GM21367 (cell line): ENCODE results near the gene UNC13D.
A peak's percentile ranks its signal among the peaks of the same experiment; 100 is the strongest.
"Not testable (repeated sequence)": the region's sequence is repeated elsewhere in the genome, so short reads cannot be mapped to it uniquely, and the experiment has no call there.

Experiments
- ATAC-seq: cut with Tn5 transposase; IDR thresholded peaks from one replicate; pipeline ENCODE4 v1.9.1; 2021; ENCODE audit not compliant: unreplicated experiment

Gene UNC13D

DNA sequence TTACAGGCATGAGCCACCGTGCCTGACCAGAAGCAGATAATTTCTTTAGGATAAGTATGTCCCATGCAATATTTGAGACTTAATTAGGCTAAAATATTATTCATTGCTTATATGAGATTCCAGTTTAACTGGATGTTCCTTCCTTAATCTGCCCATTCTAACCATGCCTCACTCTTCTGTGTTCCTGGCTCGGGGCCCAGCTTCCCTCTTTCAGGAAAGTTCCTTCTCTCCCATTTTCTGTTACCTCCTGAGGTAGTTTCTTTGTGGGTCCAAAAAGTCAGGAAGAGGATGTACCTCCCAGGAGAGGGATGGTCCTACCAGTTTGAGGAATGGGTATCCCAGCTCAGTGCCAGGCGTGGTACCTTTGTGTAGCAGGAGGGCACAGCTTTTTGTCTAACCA is 36.3 kb downstream of the UNC13D start:
- ATAC-seq, result no peak

GRCh38 chr17:75806822-75807500 is 37.2 kb downstream of the UNC13D start:
- ATAC-seq, result no peak

DNA sequence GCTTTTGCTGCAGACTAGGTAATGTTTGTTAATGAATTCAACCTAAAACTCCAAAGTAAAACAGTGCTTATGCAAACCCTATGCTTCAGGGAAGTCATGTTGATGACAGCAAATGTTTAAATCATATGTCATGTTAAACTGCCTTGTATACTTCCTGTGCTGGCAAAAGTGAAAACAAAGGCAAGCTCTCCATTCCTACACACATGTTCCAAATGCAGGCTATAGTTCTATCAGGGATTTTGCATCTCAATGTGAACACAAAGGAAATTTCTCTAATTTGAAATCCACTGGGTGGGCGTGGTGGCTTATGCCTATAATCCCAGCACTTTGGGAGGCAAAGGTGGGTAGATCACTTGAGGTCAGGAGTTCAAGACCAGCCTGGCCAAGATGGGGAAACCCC is 40.3 kb downstream of the UNC13D start:
- no peak for ATAC-seq

- no peak for ATAC-seq
Measured at GRCh38 chr17:75799402-75799801, 44.8 kb downstream of the UNC13D start.

DNA sequence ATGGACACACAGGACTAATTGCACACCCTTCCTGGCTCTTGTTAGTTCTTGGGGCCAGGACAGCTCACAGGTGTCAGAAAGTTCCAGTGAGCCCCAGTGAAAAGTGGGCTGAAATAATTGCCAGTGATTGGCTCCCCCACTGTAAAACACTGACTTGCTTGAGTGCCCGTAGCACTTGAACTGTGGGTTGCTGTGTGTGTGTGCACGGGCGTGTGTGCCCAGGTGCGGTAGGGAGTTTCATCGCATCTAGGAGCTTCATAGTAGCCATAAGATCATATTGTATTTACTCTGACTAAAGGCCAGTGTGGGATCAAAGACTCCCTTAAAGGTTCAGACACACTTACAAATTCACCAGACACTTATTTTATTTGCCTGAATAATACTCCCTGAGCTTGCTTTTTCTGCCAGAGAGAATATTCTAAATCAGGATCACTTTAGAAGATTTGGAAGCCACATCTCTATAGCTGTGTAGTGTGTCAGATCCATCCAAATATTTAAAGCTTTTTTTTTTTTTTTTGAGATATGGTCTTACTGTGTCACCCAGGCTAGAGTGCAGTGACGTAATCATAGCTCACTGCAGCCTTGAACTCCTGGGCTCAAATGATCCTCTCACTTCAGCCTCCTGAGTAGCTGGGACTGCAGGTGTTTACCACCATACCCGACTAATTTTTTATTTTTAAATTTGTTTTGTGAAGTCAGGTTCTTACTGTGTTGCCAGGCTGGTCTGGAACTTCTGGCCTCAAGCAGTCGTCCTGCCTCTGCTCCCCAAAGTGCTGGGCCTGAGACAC is 48.2 kb downstream of the UNC13D start:
- ATAC-seq, result no peak

DNA sequence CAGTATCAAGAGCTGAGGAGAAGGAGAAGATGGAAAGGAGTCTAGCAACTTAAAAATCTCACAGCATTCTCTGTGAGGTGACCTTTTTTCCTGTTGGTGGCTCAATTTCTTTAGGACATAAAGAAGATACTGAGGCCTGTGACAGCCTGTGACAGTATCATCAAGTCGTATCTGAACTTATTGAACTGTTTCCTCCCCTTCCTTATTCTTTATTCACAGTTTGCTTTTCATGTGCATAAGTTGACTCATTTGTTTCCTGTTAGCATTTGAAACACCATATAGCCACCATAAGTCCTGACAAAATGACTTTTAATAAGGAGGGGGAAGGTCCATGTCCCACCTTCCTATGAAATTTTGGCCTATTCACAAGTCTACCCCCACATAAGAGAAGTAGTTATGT is 50.7 kb downstream of the UNC13D start:
- no peak for ATAC-seq

DNA sequence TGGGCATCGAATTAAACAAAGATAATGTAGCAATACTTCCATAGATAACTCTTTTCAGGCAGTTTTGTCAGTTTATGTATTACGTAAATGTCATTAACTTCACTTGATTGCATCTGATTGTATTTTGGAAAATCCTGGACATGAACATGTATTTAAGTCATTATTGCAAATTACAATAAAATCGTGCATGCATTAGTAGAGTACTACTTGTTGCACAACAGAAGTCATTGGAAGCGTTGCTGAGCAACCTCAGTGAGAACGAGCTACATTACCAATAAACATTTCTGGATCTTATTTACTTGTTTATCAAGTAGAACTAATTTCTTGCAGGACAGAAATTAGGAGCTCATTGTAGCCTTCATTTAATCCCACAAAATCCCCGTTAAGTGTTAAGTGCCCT is 53.0 kb downstream of the UNC13D start:
- ATAC-seq, result no peak

DNA sequence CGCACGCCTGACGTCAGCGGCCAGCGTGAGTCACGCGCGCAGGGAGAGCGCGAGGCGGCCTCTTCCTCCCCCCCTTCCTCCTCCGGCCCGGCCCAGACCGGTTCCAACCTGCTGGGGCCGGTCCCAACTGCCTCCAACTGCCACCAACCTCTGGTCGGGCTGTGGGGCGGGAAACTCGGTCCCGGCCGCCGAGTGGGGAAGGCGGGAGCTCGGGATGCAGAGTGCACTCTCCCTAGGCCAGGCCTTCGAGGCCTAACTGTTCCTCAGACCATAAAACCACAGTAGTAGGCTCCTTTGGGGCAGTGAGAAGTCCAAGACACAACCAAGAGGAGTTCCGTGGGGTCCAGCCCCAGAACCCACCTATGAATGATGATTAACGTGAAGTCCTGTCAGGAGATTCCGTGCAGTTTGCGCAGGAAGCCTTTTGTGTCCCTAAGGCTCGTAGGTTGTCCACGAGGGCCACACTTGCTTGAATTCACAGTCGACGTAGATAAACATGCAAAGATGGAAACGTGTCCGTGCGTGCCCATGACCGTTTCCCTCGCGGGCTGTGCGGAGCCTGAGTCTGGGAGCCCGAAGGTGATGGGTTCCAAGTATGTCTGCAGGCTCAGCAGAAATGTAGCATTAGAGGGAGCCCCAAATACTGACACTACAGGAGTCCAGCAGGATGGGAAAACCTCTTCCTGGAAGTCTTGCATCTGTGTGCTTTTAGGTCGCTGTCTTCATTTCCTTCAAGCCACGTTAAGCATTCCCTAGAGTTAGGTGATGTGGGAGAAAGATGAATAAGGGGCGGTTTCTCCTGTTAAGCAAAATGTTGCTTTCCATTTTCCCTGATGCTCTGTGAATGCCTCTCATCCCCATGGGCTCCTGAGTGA is 59.0 kb downstream of the UNC13D start:
- peak; percentile 47 for ATAC-seq

GRCh38 chr17:75784473-75785015 is 59.7 kb downstream of the UNC13D start, which contains the start of gene UNK:
UNK (plus strand) TSS chr17:75784806; CDS start chr17:75784881, 75 bp downstream.
- peak; percentile 48 for ATAC-seq

DNA sequence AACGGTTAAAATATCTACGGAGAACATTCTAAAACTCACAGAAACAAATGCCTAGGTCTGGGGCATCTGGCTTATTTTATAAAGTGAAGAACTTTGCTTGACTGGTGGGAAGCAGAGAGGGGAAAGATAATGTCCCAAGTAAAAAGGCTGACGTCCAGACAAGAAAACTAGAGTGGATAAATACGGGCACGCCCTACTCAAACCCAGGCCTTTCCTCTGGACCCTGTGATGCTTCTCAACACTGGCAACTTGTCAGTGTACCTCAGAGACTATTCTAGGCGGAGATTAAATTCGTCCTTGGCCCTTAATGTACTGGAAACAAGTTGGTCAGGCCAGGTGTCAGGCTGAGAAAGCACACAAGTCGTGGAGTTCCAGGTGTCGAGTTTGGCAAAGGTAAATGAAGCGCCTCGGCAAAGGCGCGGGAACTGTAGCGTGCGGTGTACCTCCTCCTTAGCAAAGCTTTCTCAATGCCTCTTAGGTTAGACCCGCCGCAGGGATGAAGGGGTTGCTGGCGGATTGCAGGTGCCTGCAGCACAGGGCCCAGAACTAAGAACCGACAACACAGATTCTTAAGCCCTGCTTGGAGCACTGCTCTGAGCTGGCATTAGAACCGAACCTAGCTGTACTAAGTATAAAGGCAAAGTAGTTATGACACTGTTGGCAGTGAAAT is 60.3 kb downstream of the UNC13D start:
- no peak for ATAC-seq

- ATAC-seq, result no peak
Measured at GRCh38 chr17:75783069-75783783, 61.0 kb downstream of the UNC13D start.

- no peak for ATAC-seq
Measured at GRCh38 chr17:75779987-75780889, 64.0 kb downstream of the UNC13D start.

- peak; percentile 51 for ATAC-seq
Measured at GRCh38 chr17:75779250-75779986, 64.8 kb downstream of the UNC13D start.

DNA sequence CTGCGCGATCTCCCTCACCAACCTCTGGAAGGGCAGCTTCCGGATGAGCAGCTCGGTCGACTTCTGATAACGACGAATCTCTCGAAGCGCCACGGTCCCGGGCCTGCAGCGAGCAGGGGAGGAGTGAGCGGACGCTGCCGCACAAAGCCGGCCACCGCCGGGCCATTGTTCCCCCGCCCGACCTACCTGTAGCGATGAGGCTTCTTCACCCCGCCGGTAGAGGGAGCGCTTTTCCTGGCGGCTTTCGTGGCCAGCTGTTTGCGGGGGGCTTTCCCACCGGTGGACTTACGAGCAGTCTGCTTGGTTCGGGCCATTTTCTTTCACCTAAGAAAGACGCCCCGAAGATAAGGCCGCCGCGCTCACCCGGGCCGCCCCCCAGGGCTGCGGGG is 65.3 kb downstream of the UNC13D start:
- peak; percentile 3 for ATAC-seq

DNA sequence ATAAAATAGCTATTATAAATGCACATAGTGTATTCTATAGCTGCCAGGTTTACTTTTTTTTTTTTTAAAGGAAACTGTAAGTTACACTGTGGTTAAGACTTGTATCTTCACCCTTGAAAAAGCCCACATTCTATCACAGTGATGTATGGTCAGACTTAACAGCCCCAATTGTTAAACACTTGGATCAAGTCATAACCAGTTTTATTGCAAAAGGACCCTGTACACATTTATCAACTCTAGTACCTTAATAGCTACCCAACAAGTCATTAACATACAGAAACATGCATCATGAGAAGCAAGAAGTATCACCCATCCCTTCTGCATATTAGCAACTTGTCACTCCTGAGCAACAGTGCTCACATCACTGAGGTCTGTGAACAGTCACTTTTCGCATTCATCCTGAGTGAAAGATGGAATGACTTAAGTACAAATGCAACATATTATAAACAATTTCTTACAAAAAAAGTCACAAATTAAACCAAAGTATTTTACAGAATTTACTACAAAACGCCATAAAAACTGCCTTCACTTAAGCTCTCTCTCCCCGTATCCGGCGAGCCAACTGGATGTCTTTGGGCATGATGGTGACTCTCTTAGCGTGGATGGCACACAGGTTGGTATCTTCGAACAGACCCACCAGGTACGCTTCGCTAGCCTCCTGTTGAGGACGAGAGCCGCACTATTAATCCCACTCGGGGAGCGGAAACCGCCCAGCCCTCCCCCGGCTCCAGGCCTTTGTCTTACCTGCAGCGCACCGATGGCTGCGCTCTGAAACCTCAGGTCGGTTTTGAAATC is 65.9 kb downstream of the UNC13D start:
- not testable (repeated sequence) for ATAC-seq

DNA sequence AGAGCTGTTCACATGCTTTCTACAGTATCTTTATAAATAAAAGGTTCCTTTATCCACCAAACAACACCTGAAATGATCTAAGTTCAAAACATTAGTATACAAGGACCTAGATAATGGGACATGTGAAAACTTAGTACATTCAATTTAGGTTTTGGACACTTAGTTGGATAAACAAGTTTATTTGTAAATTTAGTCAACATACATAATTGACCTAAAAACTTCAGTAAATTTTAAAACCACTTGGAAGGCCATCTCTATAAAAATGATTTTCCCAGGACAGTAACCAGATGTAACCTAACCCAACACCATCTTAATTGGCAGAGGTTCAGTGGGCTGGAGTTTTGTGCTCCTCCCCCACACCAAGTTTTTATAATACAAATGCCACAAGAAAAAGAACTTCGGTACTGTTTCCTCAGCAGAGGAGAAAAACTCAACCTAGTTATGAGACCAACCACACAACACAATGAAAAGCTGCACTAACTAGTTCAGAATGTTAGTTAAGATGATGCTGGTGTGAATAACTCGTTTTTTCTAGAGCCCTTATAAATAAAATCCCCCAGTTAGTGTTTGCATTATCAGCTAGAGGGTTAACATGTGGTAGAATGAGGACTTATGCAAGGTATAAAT is 66.8 kb downstream of the UNC13D start:
- no peak for ATAC-seq
